Fibroblast of skin of back (primary cell): ENCODE measurements around the gene FAM83B. TPM values are rescaled to one million over a fixed set of nuclear protein-coding genes. Genes with fewer than 3 reads are reported as not detected.
"Not testable (repeated sequence)": the region's sequence is repeated elsewhere in the genome, so short reads cannot be mapped to it uniquely, and the experiment has no call there.

Source experiments
- DNase-seq: peaks from one replicate; pipeline ENCODE4 v3.0.0-alpha.2; 2013
- polyA plus RNA-seq, 2 experiments: library from polyadenylated mRNA; unstranded; fragments of 120-200 nt; gene quantifications; one replicate each; pipeline ENCODE4 v1.2.1, GENCODE V29; 2013; ENCODE audit not compliant: insufficient read length in 2 of 2

The FAM83B gene, protein sequence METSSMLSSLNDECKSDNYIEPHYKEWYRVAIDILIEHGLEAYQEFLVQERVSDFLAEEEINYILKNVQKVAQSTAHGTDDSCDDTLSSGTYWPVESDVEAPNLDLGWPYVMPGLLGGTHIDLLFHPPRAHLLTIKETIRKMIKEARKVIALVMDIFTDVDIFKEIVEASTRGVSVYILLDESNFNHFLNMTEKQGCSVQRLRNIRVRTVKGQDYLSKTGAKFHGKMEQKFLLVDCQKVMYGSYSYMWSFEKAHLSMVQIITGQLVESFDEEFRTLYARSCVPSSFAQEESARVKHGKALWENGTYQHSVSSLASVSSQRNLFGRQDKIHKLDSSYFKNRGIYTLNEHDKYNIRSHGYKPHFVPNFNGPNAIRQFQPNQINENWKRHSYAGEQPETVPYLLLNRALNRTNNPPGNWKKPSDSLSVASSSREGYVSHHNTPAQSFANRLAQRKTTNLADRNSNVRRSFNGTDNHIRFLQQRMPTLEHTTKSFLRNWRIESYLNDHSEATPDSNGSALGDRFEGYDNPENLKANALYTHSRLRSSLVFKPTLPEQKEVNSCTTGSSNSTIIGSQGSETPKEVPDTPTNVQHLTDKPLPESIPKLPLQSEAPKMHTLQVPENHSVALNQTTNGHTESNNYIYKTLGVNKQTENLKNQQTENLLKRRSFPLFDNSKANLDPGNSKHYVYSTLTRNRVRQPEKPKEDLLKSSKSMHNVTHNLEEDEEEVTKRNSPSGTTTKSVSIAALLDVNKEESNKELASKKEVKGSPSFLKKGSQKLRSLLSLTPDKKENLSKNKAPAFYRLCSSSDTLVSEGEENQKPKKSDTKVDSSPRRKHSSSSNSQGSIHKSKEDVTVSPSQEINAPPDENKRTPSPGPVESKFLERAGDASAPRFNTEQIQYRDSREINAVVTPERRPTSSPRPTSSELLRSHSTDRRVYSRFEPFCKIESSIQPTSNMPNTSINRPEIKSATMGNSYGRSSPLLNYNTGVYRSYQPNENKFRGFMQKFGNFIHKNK
- not detected for polyA plus RNA-seq (2013, experiment 1 of 2; ENCODE audit: insufficient read length)
- polyA plus RNA-seq (2013, experiment 2 of 2; ENCODE audit: insufficient read length) = not detected

DNA sequence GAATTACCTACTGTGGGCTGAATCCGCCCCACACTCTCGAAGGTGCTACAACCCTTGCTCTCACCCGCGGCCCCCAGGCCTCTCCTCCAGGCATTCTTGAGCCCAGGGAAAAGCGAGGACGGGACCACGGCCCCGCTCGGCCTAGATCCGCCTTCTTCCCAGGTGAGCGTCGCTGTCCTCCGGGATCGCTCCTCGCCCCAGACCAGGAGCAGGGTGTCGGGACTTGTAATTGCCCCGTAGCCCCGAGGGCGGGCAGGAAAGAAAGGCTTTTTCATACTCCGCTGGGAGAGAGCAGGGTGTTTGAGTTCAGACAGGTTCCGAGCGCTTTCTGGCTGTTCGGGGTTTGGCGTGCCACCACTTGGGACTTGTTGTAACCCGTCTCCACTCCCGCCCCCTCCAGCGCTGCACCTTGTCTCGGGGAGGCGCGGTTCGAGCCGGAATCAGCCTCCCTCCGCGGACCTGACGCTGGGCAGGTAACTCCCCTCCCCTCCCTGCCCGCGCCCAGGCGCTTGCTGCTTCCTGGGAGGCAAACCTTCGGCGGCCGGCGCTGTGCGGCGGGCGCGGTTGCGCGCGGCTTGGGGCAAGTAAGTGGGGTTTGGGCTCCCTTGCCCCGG is at the start of gene FAM83B:
Gene FAM83B (plus strand): TSS at position 529 of the 614 bp plus-strand sequence. CDS start 23,476 bp downstream, outside the sequence.
- DNase-seq = peak; percentile 1

DNA sequence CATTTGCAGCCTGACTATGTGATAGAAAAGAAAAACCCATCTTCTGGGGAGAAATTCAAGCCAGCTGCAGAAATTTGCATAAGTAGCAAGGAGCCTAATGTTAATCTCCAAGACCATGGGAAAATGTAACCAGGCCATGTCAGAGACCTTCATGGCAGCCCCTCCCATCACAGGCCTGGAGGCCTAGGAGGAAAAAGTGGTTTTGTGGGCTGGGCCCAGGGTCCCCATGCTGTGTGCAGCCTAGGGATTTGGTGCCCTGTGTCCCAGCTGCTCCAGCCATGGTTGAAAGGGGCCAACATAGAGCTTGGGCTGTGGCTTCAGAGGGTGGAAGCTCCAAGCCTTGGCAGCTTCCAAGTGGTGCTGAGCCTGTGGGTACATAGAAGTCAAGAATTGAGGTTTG is 49.7 kb upstream of the FAM83B start:
- not testable (repeated sequence) for DNase-seq

DNA sequence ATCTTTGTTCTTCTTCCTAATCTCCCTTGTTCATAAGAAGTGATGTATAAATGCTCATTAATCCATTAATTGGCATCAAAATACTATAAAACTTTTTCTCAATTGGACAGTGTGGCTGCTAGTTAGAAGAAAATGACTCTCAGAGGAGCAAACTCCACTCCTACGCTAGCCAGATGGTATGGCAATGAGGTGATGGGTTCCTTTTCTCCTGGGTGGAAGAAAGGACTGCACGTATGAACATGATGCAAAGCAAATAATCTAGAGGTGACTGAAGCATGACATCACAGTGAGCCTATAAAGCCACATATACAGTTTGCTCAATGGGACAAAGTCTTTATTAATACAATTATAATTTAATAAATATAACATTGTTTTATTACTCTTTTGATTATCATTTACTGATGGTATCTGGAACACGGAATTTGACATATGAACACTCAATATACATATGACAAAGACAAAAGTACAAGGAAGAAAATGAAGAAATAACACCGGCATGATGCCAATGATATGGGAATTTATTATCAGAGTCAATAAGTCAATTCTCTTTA is 46.4 kb upstream of the FAM83B start:
- no peak for DNase-seq

DNA sequence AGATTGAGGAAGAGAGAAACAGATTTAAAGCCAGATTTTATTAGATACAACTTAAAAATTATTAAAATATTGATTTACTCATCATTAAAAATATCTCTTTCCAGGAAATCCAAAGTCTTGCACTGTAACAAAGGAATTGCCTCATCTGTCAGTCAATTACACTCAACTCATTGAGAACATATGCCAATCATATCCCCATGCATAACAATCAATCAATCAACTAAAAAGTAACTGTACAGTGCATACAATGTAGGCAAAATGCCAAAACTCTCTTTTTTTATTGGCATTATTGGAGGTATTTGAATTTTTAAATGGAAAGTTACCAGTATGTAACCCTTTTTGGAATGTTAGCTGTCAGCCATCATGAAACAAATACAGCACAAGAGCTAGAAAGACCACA is 45.3 kb upstream of the FAM83B start:
- DNase-seq = no peak

DNA sequence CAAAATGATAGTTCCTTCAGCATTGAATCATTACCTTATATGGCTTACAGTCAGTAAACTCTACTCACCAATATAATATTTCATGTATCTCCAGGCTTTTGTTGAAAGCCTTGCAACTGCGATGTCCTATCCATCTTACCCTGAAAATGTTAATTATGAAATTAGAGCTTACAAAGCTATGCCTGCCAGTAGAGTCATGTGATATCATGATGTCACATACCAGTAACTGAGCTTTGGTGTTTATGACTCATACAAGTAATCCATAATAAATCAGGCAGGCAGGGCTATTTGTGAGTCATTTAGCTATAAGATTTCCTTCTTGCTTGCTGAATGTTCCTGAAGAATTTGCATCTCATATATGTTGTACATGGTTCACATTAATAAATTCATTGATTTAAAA is 44.9 kb upstream of the FAM83B start:
- DNase-seq = peak; percentile 84

DNA sequence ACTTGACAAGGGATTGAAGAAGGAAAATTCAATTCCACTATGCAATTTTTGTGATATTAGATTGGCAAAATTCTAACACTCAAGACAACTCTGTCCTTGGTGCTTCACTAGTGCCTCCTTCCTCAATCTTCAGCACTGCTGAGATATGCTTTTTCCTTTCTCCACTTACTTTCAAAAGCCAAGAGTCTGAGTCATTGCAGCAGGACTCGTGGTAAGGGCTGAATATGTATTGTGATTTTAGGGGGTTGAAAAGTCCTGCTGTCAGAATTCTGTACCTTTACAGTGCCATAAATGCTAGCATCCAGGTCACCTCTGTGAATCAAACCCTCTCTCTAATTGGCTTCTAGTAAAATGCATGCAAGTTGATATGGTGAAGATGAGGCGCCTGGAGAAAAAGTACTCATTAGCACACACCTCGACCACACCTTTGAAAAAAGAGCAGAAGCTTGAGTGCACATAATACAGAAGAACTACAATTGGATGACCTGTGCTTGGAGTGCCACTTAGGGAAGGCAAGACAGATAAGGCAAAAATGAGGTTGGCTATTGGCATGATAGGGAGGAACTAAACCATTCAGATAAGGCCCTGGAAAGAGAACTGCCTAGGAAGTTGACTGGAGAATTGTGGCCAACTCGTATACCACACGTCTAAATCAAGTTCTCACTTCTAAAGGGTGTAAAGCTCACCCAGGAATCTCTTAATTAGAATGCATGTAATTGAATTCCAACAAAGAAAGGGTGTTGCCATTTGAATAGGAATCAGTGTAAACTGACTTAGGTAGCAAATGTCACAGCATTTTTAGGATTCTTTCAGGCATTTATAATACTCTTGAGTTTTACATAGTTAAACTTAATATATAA is 43.6 kb upstream of the FAM83B start:
- peak; percentile 77 for DNase-seq

DNA sequence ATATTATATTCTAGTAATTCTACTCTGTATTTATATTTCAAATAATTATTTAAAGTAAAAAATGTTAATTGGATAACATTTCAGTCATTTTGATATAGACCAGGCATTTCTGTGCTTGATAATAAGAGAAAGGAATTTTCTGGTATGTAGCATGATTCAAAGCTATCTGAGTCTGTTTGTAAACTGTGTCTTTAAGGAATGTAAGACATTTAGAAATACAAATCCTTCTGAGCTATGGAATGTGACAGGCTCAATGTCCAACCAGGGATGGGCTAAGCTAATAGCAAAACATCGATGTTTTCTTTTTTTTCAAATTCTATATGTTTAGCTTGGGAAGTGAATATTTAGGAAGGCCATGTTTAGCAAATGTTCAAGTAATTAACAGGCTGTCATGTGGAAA is 41.5 kb upstream of the FAM83B start:
- DNase-seq = peak; percentile 71

DNA sequence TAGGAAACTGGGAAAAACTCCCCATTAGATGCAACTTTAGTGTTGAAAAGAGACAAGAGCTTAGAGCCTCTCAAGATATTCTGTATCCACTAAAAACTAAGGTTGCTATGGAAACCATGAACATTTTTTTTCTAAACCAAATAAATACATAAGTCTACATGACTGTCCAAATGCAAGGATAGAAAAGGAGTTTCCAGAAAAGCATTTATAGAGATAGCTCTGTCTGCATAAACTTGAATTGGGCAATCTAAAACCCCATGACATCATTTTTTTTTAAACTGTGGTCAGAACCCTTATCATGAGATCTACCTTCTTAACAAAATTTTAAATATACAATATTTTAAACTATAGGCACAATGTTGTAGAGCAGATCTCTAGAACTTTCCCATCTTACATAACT is 36.4 kb upstream of the FAM83B start:
- no peak for DNase-seq

DNA sequence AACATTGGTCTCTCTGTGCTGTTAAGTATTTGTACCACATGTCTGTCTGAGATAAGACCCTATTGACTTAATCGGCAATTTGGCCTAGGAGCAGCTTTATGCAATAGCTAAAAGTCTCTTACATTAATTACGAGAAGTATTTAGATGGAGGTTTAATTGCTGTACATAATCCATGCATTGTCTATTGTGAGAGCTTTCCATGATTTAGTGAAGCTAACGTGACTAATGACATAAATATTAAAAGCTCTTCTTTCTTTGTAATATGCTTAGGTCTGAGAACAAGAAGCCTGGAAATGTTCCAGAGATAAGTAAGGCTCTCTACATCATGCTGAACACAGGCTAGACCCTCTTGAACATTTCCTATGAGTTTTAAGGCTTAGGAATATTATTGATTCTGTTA is 32.7 kb upstream of the FAM83B start:
- DNase-seq = peak; percentile 22

DNA sequence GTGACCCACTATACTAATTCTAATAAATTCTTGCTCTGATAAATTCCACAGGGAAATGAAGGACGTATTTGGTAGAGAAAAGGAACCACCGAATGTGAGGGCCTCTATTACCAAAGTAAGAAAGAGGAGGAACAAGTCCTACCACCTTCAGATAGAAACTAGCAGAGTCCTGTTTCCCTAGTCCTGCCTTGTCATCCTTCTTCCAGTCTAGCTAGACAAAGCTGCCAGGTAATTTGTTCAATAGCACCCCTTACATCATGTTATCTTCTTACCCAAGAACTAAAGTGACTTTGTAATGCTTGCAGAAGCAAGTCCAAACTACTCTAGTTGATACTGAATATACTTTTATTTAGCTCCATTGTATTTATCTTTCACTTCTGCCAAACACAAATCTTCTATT is 29.3 kb upstream of the FAM83B start:
- no peak for DNase-seq

DNA sequence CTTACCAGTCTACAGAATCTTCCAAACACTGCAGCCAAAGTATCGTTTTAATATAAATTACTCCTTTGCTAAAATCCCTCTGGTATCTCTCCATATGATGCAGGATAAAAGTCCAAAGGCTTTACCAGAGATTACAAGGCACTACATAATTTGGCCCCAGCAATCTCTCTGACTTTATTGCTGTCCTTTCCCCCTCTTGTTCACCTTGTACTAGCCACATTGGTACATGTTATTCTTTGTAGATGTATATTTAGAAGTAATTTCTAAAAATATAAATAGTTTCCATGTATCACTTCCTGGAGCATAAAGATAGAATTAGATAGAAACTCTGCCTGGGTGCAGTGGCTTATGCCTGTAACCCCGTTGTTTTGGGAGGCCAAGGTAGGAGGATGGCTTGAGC is 28.7 kb upstream of the FAM83B start:
- DNase-seq = no peak

DNA sequence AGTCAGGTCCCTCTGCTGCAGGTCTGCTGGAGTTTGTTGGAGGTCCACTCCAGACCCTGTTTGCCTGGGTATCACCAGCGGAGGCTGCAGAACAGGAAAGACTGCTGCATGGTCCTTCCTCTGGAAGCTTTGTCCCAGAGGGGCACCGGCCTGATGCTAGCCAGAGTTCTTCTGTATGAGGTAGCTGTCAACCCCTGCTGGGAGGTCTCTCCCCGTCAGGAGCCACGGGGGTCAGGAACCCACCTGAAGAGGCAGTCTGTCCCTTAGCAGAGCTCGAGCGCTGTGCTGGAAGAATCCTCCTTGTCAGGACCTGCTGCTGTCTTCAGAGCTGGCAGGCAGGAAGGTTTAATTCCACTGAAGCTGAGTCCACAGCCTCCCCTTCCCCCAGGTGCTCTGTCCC is 22.3 kb upstream of the FAM83B start:
- DNase-seq = not testable (repeated sequence)

DNA sequence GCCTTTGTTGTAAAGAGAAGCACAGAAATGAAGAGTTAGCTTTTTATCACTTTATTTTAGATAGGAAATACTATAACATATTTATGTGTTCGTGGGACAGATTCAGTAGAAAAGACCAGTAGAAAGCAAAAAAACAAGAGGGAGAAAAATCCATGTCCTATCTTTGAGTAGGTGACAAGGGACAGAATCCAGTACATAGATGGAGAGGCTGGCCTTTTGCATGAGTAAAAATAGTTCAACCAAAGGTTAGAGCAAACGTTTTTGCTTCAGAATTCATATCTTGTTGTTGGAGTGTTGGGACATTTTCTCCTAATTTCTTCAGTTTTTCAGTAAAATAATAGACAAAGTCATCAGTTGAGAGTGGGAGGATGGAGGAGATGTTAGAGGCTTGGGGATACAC is 19.6 kb upstream of the FAM83B start:
- no peak for DNase-seq

DNA sequence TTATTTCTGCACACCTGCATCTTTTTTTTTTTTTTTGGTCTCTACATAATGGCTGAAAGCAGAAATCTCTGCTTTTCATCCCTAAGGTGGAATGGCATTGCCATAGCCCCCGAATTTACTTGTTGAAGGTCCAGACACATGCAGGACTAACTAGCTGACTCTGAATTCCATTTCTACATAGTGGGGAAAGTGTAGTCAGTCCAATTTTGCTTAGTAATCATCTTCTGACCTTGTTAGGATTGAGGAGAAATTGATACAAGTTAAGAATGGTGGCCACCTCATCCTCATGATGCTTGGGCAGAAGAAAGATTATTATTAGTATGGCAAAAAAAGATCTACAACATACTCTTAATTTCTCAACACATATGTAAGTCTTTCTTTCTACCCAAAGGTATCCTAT is 16.4 kb upstream of the FAM83B start:
- no peak for DNase-seq

DNA sequence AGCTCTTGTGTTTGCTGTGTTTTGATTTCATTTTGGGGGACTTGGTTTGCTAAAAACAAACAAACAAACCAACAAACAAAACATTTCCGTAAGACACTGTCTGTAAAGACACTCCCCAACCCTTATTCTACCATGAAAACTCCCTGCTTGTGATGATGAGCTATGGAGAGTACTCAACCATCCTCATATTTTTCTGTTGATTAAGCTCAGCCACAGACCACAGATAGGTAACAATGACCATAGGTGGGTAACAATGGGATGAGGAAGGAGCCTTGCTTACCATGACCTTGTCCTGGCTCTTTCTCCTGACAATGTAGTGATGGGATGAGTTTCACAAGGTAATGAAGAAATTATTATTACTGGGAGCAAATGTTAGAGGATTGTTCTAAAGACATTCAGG is 11.4 kb upstream of the FAM83B start:
- DNase-seq = no peak

DNA sequence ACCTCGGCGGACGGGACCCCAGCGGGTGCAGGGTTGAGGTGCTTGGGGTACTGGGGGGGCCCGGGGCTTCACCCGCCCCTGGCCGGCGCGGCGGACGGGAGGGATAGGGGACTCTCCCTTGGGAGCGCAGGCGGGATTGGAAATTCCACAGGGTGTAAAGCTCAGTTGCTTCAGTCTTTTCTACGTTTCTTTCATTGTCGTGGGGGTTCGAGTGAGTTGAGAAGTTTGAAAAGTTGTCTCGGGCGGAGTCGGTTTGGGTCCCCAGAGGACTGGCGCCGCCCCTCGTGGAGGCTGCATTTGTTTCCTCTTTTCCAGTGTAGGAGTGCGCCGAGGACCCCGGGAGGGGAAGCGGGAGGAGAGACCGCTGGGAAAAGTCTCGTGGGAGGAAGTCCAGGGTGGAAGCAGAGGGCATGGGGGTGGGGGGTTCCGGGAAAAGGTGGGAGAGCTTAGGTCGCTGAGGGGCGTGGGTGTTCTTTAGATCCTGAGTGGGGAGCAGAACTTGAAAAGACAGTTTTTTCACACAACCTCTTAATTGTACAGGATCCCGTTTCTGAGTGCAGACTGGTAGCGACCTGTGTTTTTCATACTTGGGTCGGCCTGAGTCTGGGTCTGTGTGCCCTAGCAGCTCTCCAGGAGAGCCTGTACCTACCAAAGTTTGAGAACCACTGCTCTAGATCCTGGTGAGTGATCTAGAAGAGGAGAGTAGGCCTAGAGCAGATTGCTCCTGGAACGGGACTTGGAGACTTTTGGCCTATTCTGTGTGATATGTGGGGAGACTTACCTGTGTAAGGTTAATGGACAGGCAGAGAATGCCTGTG is 495 bp downstream of the FAM83B start:
- peak; percentile 5 for DNase-seq

DNA sequence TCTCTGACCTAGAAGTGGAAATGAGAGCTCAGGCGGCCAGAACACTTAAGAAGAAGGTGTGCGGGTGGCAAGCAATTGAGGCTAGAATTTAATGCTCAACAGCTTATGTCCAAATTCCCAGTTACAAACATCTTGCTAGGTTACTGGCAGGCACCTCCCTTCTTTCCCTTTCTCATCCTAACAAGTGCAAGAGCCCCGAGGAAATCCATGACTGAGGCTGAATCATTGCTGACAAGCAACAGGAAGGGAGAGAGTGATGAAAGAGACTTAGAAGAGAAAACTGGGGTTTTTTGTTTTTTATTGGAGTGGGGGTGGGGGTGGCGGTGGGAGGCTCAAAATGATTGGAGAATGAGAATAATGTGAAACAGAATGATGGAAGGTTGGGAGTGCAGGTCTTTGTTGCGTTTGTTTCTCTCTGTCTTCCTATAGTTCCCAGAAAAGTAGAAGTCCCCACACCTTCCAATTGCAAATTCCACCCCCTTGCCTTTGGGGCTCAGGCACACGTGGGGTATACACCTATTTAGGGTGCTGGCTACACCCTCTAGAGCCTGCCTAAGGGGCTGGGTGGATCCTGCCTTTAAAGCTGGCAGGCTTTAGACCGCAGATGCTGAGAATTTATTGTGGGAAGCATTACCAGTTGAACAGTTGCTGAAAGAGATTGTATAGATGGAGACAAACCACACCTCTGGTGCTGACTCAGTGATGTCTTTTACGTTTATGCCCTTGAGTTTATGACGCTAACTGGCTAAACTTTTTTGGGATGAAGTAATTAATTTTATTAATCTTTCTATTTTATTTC is 1.4 kb downstream of the FAM83B start:
- peak; percentile 32 for DNase-seq

DNA sequence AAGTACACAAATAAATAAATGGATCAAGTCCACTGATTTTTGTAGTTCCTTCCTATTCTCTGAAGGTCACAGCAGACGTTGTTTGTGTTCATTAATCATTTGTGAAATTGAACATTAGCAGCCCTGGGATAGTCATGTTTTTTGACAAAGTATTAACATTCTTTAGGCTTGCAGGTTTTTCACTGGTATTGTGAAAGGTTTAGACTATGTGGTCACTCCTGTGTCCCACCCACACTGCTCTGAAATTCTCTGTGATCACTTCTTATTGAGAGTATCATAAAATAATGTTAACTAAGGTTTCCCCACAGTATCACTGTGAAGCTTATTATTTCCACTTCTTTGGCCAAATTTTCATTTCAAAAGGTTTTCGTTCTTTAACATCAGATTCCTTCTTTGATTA is 3.5 kb downstream of the FAM83B start:
- no peak for DNase-seq

DNA sequence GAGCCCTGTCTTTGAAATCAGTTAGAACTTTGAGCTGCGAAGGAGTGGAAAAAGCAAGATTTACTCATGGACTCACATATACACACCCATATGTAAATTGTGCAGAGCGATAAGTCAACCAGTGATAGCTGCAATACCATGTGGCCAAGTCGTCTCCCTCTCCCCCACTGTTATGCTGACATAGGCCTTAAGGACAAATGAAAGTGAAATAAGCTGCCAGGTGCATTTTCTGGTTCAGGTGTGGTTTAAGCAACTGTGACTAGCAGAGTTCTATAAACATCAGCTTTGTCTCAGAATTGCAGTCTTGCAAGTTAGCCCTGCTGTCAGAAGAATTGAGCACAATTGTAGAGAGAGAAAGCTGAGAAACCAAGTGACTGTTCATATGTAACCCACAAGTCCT is 9.6 kb downstream of the FAM83B start:
- DNase-seq = no peak

DNA sequence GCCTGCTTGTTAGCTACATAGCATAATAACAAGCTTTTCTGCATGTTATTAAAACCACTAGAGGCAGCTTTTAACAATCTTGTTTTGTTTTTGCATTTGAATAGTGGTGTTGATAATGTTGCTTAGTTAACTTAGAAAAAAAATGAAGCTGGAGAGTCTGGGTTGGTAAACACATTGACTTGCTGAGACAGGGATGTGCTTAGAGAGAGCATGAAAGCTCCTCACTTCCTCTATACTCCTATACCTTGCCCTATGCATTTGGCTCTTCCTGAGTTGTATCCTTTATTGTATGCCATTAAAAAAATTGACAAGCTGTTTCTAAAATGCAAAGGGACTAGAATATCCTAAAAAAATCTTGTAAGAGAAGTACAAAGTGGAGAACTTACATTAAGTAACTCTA is 13.6 kb downstream of the FAM83B start:
- DNase-seq = no peak
